Uterine smooth muscle cell (primary cell): ENCODE results near the gene SLC16A7. TPM values are rescaled to one million over a fixed set of nuclear protein-coding genes. Genes with fewer than 3 reads are reported as not detected.

Experiments
- total RNA-seq: library from RNA; depleted of rRNA; stranded (reverse); fragments of >200 nt; gene quantifications from 2 replicates; pipeline ENCODE4 v1.2.3, GENCODE V29; 2014

SLC16A7 gene, protein sequence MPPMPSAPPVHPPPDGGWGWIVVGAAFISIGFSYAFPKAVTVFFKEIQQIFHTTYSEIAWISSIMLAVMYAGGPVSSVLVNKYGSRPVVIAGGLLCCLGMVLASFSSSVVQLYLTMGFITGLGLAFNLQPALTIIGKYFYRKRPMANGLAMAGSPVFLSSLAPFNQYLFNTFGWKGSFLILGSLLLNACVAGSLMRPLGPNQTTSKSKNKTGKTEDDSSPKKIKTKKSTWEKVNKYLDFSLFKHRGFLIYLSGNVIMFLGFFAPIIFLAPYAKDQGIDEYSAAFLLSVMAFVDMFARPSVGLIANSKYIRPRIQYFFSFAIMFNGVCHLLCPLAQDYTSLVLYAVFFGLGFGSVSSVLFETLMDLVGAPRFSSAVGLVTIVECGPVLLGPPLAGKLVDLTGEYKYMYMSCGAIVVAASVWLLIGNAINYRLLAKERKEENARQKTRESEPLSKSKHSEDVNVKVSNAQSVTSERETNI
- total RNA-seq = 50.0 and 54.8 TPM in 2 replicates

DNA sequence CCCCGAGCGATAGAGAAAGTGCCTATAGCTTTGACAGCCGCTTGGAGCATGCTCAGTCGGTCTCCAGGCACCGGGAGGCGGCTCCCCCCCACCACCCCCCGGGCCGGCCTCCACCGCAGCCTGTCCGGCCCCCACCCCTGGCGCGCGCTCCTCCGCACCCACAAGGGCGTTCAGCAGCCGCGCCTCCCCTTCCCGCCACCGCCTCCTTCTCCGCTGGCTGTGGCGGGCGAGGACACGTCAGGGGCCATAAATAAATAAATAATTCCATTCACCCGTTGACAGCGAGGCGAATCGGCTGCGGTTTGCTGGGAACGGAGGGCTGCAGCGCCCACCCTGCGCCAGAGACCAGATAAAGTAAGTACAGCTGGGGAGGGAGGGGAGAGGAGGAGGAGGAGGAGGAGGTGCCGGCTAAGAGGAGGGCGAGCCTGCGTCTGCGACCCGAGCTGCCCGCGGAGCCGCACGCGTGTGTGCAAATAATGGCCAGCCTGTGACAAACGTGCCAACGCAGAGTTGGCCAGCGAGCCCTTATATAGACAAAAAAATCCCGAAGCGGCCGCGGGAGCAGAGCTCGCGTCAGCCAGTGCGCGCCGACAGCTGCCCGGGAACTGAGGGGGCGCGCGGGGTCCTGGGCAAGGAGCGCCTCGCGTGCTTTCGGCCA lies at the start of gene SLC16A7:
SLC16A7 (plus strand) TSS at position 147 of the 658 bp plus-strand sequence. CDS start 108,773 bp downstream, outside the sequence.

